GM12878 (cell line): Measurements from ENCODE around the gene KLHL22. TPM values are rescaled to one million over a fixed set of nuclear protein-coding genes. Genes with fewer than 3 reads are reported as not detected.

Experiments
- ATAC-seq: fragments of 200-7000 bp; cut with Tn5 transposase; 3 replicates; pipeline ENCODE4 v1.9.1; 2020; ENCODE audit warnings: mild to moderate bottlenecking, moderate library complexity
- BruUV-seq: library from RNA; stranded (reverse); fragments of 400-500 nt; replicated peaks from 2 replicates; lab custom pipeline; 2021; lab: Mats Ljungman, UMichigan
- CTCF ChIA-PET: fragments of 300-600 bp; sonication (Branson Sonifier 250); formaldehyde crosslinking; extraction: SDS; loops from one replicate; lab custom pipeline; 2021; ENCODE audit warnings: inconsistent platforms; lab: Yijun Ruan, JAX
- POLR2A ChIA-PET: fragments of 350-600 bp; formaldehyde crosslinking; extraction: SDS; loops from one replicate; lab custom pipeline; 2021; ENCODE audit warnings: inconsistent platforms; lab: Charles Lee
- RAD21 ChIA-PET: fragments of 300-600 bp; sonication (Branson Sonifier 250); formaldehyde crosslinking; loops from one replicate; lab custom pipeline; 2023; ENCODE audit warnings: antibody characterized with exemption; ENCODE audit not compliant: unreplicated experiment; lab: Charles Lee
- SMC1A ChIA-PET: fragments of 300-600 bp; sonication (Branson Sonifier 250); formaldehyde crosslinking; loops from one replicate; lab custom pipeline; 2023; ENCODE audit not compliant: unreplicated experiment, uncharacterized antibody; lab: Charles Lee
- DNase-seq: peaks from one replicate; pipeline ENCODE4 v3.0.0-alpha.2; 2011; ENCODE audit warnings: low read depth, low spot score
- FAIRE-seq: peaks from 3 replicates; lab custom pipeline; 2011; peaks lifted over from hg19 to GRCh38; lab: Jason Lieb, UNC
- H2AFZ ChIP-seq: 2 replicates; pipeline ENCODE4 v1.6.0; 2011; ENCODE audit warnings: low read depth, low read length, control low read depth; ENCODE audit not compliant: control insufficient read depth
- H3K27ac ChIP-seq: 2 replicates; pipeline ENCODE4 v1.5.1; 2011; ENCODE audit warnings: control low read depth; ENCODE audit not compliant: control insufficient read depth, insufficient read depth
- H3K27me3 ChIP-seq, 2 experiments: replicated peaks in 1 of 2; 2 replicates each; pipeline versions ENCODE4 v1.6.0 to v1.6.1; 2011; ENCODE audit warnings: low read length in 1 of 2; ENCODE audit not compliant: control insufficient read depth in 2 of 2, insufficient read depth in 2 of 2
- H3K36me3 ChIP-seq, 2 experiments: 2 replicates each; pipeline ENCODE4 v1.5.1; 2011; ENCODE audit warnings: low read length in 1 of 2; ENCODE audit not compliant: control insufficient read depth in 2 of 2, insufficient read depth in 2 of 2
- H3K4me1 ChIP-seq: 2 replicates; pipeline ENCODE4 v1.6.1; 2011; ENCODE audit warnings: mild to moderate bottlenecking, low read length, moderate library complexity, mixed read lengths; ENCODE audit not compliant: control insufficient read depth, insufficient read depth
- H3K4me2 ChIP-seq: 2 replicates; pipeline ENCODE4 v1.6.0; 2011; ENCODE audit warnings: control low read depth; ENCODE audit not compliant: control insufficient read depth, insufficient read depth
- H3K4me3 ChIP-seq: fragments of 200-600 bp; sonication (generic); 2 replicates; pipeline ENCODE4 v1.5.1; 2016
- H3K79me2 ChIP-seq: 2 replicates; pipeline ENCODE4 v1.6.0; 2011; ENCODE audit warnings: low read length; ENCODE audit not compliant: control insufficient read depth, insufficient read depth
- H3K9ac ChIP-seq: 2 replicates; pipeline ENCODE4 v1.8.0; 2011; ENCODE audit warnings: low read length, control low read depth, mixed read lengths; ENCODE audit not compliant: control insufficient read depth, insufficient read depth
- H3K9me3 ChIP-seq: replicated peaks from 3 replicates; pipeline ENCODE4 v1.5.1; 2011; ENCODE audit warnings: mild to moderate bottlenecking, low read length; ENCODE audit not compliant: control insufficient read depth, insufficient read depth
- H4K20me1 ChIP-seq: 2 replicates; pipeline ENCODE4 v1.6.0; 2011; ENCODE audit not compliant: control insufficient read depth, insufficient read depth
- CBX5 ChIP-seq: sonication (generic); IDR thresholded peaks from 2 replicates; pipeline ENCODE4 v1.6.1; 2016; ENCODE audit warnings: low read depth, moderate library complexity, mild to moderate bottlenecking, inconsistent platforms
- CEBPZ ChIP-seq: fragments of 150-350 bp; IDR thresholded peaks from 2 replicates; pipeline ENCODE4 v1.6.1; 2016; ENCODE audit warnings: low read depth, low read length
- CHD4 ChIP-seq: fragments of 200-600 bp; sonication (generic); IDR thresholded peaks from 2 replicates; pipeline ENCODE4 v1.6.1; 2016; ENCODE audit warnings: mild to moderate bottlenecking
- ELK1 ChIP-seq: IDR thresholded peaks from 2 replicates; pipeline ENCODE4 v1.6.1; 2012; ENCODE audit warnings: low read depth, low read length, improper control_type of control experiment
- FOXM1 ChIP-seq: IDR thresholded peaks from 2 replicates; pipeline ENCODE4 v1.6.1; 2012; ENCODE audit warnings: low read depth, mild to moderate bottlenecking, inconsistent platforms, low read length, moderate library complexity
- PML ChIP-seq: IDR thresholded peaks from 2 replicates; pipeline ENCODE4 v1.6.1; 2012; ENCODE audit warnings: low read length, inconsistent platforms
- POLR2A ChIP-seq: IDR thresholded peaks from 2 replicates; pipeline ENCODE4 v1.6.1; 2011; ENCODE audit warnings: low read depth, mild to moderate bottlenecking, low read length
- STAT3 ChIP-seq: IDR thresholded peaks from 2 replicates; pipeline ENCODE4 v1.6.1; 2011; ENCODE audit warnings: low read depth, low read length, improper control_type of control experiment
- USF1 ChIP-seq: IDR thresholded peaks from 2 replicates; pipeline ENCODE4 v1.6.1; 2011; ENCODE audit warnings: borderline replicate concordance, low read depth, mild to moderate bottlenecking, moderate library complexity, mixed read lengths, low read length; ENCODE audit not compliant: insufficient read depth; ENCODE audit errors: extremely low read length
- ZNF217 ChIP-seq: fragments of 450-650 bp; IDR thresholded peaks from 2 replicates; pipeline ENCODE4 v1.6.1; 2017; ENCODE audit warnings: antibody characterized with exemption, mild to moderate bottlenecking
- WGBS: methylation state at CpG from one replicate; pipeline ENCODE4 v1.1.6; 2016; ENCODE audit warnings: low lambda C conversion rate; ENCODE audit not compliant: insufficient replicate concordance, insufficient coverage; ENCODE audit errors: missing lambda C conversion rate; 5-methylcytosine and 5-hydroxymethylcytosine counted together
- in situ Hi-C: fragments of 300-500 bp; cut with MboI; formaldehyde crosslinking; loops from 9 replicates; pipeline ENCODE4 v1.14.3; 2018; ENCODE audit warnings: mixed read lengths
- intact Hi-C: fragments of 100-400 bp; cut with micrococcal nuclease; formaldehyde crosslinking; loops from one replicate; pipeline ENCODE4 v1.14.2; 2022; ENCODE audit not compliant: unreplicated experiment
- polyA plus RNA-seq, 11 experiments: library from polyadenylated mRNA; depleted of rRNA in 4 of 11; unstranded in 6 of 11; stranded (reverse) in 5 of 11; fragments of >200 nt; fragmentation: Nextera tagmentation in 4 of 11; fragmentation: Illumina TruSeq in 1 of 11; extraction: Ambion mirVana in 4 of 11; extraction: Trizol in 1 of 11; gene quantifications; 1 replicate in 1 of 11; 2 replicates in 10 of 11; pipeline versions ENCODE4 v1.2.1 to v1.2.3, GENCODE V29; 2011 to 2016; ENCODE audit warnings: inconsistent platforms in 2 of 11, missing spikeins in 2 of 11, low read depth in 1 of 11
- total RNA-seq, 4 experiments: library from RNA; depleted of rRNA in 3 of 4; stranded (reverse); fragments of >200 nt in 3 of 4; fragmentation: Illumina TruSeq in 1 of 4; extraction: Trizol in 1 of 4; gene quantifications; 2 replicates each; pipeline versions ENCODE4 v1.2.1 to v1.2.3, GENCODE V29; 2013 to 2021

Gene KLHL22
- total and polyA plus RNA-seq, 10 of the 15 experiments (the other 5 are each of a cell fraction or from before 2014, with no cell fraction given): 0.06 to 22.1 (median 14.2) TPM

DNA sequence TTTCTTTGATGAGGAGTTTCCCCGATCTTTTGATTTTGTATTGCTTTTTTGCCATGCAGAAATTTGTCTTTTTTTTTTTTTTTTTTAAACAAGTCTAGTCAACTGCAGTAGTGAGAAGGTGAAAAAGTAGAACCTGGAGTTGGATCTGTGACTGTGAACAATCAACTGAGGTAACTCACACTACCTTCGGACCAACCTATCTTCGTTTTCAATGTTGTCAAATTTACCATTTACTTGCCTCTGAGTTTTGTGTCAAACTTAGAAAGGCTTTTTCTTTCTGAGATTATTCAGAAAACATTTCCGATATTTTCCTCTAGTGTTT lies 20.5 kb downstream of the KLHL22 start:
- WGBS: 95% methylated on average over 4 of the region's 4 CpGs

GRCh38 chr22:20472629-20473442 lies 22.8 kb downstream of the KLHL22 start:
- intact Hi-C loops (no loop called here), in situ Hi-C loops (no loop called here)
- H3K4me2 ChIP-seq: no peak overlapping the region
- no peaks in the 10 kb centered on the region for H3K79me2 ChIP-seq
- 86% methylated on average over 11 of the region's 11 CpGs for WGBS
- no peak for ATAC-seq
- no peak overlapping the region for H3K9ac ChIP-seq
- ChIA-PET POLR2A (no interaction called here), SMC1A (no interaction called here), CTCF (no interaction called here), RAD21 (no interaction called here)
- no peak overlapping the region for H3K27ac ChIP-seq
- H3K4me1 ChIP-seq: no peaks in the 10 kb centered on the region; the same call in 1 of the 2 replicates
- no peak for DNase-seq
- no peak overlapping the region for H3K4me3 ChIP-seq
- no TSS peak for BruUV-seq
- no peak overlapping the region for H2AFZ ChIP-seq
- FAIRE-seq: no peak
- no peaks in the 10 kb centered on the region for H3K27me3 ChIP-seq
- H3K9me3 ChIP-seq: no peaks in the 10 kb centered on the region
- no peaks in the 10 kb centered on the region for H4K20me1 ChIP-seq
- no peaks in the 10 kb centered on the region; a peak in 1 of 4 replicates for H3K36me3 ChIP-seq
- TF ChIP-seq ELK1 (no peak), PML (no peak), STAT3 (no peak), USF1 (no peak), CBX5 (no peak), CHD4 (no peak), CEBPZ (no peak), POLR2A (no peak)

More for the DNA sequence above, 20.5 kb downstream of the KLHL22 start:
- POLR2A ChIA-PET: no interaction called here
- RAD21 ChIA-PET: no interaction called here
- Histone ChIP-seq H2AFZ (no peak overlapping the region), H4K20me1 (no peaks in the 10 kb centered on the region), H3K79me2 (no peaks in the 10 kb centered on the region), H3K4me2 (no peak overlapping the region), H3K9ac (no peak overlapping the region), H3K36me3 (no peaks in the 10 kb centered on the region), H3K27me3 (no peaks in the 10 kb centered on the region), H3K4me1 (no peaks in the 10 kb centered on the region), H3K27ac (no peak overlapping the region), H3K9me3 (no peaks in the 10 kb centered on the region), H3K4me3 (no peak overlapping the region)
- in situ Hi-C loops (no loop called here), intact Hi-C loops (no loop called here)
- SMC1A ChIA-PET: no interaction called here
- TF ChIP-seq FOXM1 (no peak), ZNF217 (no peak)
- no TSS peak for BruUV-seq
- FAIRE-seq (peak; percentile 76), DNase-seq (no peak), ATAC-seq (no peak)
- CTCF ChIA-PET: no interaction called here
